Stimulated activated CD8-positive, alpha-beta memory T cell treated with anti-CD3 and anti-CD28 coated beads, Interleukin-2, amount 100 ng/mL, for 48 hours (primary cell): Measurements from ENCODE around the gene CHMP6.
"Not testable (repeated sequence)": the region's sequence is repeated elsewhere in the genome, so short reads cannot be mapped to it uniquely, and the experiment has no call there.

Source experiments
- DNase-seq, 2 donors: peaks; one replicate each; pipeline ENCODE4 v3.0.0-alpha.2; 2020; ENCODE audit warnings: low read depth in 2 of 2

Gene CHMP6

DNA sequence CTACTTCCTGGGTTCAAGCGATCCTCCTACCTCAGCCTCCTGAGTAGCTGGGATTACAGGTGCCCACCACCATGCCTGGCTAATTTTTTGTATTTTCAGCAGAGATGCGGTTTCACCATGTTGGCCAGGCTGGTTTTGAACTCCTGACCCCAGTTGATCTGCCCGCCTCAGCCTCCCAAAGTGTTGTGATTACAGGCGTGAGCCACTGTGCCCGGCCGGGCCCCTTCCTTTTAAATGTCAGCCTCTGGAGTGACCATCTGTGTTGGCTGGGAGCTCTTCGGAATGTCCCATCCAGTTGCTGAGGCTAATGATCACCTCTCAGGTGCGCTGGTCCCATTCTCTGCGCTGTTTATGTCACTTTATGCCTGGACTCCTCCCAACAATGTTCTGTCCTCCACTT is 38.7 kb downstream of the CHMP6 start:
- DNase-seq: not testable (repeated sequence)

DNA sequence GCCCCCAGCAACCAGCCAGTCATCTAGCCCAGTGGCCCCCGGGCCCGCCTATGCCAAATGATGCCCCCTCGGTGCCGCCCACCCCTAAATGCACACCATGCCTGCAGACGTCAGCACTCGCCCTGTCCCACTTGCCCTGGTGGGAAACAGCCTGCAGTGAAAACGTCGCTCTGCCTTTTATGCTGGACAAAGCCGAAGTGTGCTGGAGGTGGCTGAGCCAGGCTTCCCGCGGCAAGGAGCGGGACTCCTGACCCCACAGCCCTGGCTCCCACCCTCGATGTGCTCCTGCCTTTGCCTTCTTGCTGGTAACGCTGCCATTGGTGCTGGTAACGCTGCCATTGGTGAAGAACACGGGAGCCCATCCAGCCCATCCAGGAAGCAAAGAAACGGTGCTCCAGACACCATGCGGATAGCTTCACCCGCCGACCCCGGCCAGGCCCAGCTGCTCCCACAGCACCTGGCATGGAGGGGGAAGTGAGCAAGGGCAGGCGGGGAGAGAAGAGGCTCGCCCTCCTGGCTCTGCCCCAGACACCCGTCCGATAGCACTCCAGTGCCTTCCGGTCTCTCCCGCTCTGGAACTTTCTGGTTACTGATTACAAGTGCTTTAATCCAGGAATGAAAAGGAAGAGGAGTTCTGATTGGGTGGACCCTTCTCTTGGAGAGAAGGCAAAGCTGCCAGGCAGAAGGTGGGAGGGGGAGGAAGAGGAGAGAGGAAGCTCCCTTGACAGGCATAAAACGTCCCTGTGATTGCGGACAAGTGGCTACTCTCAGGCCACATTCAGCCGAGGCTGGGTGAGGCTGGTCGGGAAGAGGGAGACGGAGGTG is 39.3 kb downstream of the CHMP6 start:
- no peak for DNase-seq

DNA sequence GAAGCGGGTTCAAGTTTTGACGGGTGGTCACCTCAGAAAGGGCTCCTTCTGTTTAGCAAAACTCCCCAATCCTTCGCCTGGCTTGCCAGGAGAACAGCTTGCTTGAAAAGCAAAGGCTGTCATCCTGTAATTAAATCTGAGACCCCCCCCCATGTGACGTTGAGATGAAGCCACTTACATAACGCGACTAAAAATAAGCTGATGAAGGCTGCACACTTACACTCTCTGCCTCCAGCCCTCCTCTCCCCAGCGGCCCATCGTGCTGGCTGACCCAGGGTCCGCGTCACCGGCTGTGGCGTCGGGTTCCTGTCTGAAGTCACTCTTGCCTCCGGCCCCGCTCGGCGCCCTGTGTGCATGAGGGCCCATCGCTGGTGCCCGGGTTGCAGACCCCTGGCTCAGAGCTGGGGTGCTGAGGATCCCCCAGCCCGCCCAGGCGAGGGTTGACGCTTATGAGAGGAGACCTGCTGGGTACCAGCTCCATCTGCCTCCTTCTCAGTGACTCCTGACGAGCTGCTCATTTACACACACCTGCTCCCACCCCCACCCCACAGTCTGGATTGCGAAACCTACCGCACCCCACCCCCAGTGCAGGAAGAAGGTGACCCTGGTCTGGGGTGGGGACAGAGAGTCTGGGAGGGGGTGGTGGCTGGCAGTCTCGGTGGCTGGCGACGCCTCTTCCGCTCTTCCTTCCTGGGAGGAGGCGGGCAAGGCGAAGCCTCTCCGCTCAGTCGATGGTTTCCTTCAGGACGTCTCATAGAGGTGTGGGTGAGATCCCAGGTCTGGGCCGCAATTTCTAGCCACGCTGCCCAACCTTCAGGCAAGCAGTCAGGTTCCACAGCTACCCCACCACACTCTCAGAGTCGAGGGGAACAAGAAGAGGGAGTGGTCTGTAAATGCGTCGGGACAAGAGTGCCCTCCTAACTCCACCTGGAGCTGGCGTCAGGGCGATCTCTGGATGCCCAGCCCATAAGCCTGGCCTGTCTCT is 40.2 kb downstream of the CHMP6 start:
- no peak for DNase-seq

DNA sequence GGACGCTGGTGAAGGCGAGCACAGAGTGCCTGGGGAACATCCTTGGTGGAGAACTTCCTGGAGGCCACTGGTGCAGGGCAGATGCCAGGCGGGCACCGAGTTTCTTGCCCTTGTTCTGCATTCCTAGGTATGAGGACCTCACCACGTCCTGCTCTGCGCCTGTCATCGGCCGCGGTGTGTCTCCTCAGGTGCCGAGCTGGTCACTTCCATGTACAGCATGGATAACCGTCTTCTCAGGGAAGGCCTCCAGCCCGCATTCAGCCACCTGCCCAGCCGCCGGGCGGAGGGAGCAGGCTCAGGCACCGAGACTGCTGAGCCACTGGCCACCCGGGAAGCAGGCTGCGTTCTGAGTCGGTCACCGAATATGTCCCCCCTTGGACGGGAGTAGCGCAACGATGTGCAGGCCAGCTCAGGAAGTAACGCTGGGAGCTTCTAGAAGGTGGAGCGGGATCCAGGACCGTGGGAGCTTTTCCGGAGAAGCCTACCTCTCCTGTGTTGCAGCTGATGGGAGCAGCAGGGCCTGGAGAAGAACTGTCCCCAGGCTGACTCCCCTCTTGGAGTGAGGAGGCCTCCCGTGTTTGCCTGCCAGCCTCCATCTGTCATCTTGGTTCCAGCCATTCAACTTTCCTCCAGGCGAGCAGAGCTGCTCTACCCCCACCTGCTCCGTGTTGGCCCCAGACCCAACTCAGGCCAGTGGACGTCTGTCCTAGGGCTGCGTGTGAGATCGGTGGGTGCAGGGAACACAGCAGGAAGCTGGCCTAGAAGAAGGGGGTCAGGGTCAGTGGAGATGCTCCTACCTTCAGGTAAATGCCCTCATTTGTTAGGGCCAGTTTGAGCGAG is 41.2 kb downstream of the CHMP6 start:
- DNase-seq: no peak

DNA sequence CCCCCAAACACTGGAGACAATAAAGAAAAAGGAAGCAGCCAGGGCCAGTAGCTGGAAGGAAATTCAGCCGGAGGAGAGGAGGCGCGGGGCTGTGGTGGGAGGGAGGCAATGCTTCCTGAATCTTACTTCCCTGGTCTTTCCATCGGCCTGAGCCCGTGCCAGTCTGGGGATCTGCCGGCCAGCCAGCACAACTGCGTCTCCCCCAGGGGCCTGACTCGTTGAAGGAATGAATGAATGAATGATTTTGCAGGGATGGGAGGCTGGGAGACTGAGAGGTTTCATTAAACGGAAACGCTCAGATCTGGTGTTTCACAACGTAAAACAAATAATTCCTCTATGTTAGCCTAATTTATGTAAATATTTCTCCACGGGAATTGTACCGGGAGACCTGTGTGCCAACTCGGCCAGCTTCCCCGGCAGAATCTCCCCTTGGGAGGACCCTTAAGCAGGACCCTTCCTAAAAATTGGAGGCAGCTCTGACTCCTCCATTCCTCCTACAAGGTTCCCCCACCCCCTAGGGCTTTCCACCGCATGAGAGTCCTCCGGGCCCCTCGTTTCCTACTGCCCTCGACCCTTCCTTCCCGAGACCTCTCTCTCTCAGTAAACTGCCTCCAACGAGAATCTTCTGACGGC is 42.0 kb downstream of the CHMP6 start:
- DNase-seq: no peak

DNA sequence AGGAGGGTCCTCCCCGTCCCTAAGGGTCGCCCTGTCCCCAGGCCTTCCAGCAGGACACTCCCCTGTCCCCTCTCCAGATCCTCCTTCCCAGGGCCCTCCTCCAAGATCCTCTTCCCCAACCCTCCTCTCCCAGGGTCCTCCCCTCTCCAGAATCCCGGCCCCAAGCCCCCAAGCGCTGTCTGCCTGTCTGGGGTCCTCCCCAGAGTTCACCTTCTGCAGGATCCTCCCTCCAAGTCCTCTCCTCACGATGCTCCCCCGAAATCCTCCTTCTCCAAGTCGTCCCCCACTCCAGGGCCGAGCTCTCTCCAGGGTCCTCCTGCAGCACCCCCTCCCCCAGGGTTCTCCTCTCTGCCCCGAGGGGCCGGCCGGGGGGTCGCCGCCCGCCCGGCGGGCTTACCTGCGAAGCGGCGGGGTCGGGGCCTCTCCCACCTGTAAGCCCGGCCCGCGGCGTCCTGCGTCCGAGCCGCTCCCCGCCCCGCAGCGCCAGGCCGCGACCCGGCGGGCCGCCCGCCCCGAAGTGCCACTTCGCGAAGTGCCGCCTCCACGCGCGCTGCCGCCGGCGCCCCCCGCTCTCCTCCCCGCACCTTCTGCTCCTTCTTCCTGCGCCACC is 42.6 kb downstream of the CHMP6 start:
- no peak for DNase-seq

DNA sequence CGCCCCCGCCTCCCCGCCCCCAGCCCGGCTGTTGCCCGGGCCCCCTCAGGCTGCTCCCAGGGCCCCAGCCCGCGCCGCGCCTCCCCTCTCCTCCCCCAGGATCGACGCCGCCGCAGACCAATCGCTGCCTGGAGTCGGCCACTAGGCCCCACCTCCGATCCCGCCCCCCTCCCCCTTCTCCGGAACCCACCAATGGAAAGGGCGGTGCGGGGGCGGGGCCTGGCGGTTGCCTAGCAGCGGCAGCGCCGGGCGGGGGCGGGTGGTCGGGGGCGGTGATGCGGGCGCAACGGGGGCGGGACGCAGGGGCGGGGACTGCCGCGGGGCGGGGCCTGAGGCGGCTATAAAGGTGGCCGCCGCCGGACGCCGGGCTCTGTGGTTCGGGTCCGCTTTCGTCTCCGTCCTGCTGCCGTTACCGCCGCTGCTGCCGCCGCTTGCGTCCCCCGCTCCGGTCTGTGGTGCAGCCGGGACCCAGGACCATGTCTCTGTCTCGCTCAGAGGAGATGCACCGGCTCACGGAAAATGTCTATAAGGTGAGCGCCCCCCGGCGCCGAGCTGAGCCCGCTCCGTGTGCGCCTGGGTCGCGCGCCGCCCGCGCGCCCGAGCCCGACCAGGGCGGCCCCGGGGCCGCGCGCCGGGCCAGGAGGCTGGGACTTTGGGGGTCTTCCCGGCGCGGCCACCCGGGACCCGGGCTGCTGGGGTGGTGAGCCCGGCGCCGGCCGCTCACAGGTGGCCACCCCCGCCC is 43.3 kb downstream of the CHMP6 start, which contains the start of gene BAIAP2:
BAIAP2 (plus strand) TSS at position 373 of the 742 bp plus-strand sequence; CDS start at position 477, 104 bp downstream.
- peak; percentile 98 to 99 for DNase-seq

DNA sequence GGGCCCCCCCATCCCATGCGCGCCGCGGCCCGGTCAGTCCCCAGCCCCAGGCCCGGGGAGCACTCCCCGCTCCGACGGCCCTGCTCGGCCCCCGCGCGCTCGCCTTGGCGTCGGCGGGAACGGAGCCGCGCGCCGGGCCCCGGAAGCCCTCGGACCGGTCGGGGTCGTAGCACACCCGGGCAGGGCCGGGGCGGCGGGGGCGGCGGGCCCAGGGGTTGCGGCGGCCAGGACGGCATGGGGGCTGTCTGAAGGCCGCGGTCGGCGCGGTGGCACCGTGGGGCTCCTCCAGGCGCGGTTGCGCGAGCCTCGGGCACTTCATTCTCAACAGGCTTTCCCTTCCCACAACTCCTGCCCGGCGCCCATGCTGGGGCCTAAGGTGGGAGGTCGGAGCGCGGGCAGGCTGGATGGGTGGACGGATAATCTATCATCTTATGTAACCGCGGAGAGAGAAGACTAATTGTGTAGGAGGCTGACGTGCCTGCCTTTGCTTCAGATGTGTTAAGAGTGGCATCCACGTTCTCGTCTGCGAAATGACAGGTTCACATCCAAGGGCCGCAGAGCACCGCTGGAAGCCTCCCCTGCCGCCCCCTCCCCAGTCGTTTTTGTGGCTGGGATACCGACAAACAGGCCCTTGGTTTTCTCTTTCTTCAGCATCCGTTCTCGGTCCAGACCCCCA is 44.0 kb downstream of the CHMP6 start:
- DNase-seq: no peak

DNA sequence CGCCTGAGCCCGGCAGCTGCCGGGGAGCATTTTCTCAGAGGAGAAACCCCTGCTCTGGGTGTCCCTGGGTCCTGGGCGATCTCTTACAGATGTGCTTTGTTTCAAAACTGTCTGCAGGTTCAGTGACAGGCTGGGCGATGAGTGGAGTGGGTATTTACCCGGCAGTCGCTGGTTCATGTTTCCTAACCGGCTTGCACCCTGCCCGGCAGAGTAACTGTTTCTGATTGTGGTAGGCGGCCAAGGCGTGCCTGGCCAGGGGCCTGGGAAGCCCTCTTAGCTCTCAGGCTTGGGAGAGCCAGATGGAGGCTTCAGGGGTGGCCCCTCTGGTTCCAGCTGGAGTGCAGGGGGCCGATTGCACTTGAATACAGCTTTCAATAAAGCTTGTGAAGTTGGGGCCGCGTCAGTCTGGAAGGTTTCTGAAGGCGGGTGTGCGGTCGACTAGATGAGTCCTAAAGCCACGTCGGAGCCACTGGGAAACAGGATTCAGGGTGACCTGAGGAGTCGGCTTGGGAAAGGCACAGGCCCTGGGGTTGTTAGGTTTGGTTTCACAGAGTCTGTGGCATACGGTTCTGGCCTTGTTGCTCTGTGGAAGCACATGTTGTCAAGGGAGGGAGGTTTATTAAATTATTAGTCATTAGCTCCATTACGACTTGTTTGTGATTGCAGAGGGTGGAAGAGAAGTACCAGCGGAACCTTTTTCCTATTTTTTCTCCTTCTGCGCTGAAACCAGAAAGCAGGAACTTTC is 44.7 kb downstream of the CHMP6 start:
- DNase-seq: no peak

DNA sequence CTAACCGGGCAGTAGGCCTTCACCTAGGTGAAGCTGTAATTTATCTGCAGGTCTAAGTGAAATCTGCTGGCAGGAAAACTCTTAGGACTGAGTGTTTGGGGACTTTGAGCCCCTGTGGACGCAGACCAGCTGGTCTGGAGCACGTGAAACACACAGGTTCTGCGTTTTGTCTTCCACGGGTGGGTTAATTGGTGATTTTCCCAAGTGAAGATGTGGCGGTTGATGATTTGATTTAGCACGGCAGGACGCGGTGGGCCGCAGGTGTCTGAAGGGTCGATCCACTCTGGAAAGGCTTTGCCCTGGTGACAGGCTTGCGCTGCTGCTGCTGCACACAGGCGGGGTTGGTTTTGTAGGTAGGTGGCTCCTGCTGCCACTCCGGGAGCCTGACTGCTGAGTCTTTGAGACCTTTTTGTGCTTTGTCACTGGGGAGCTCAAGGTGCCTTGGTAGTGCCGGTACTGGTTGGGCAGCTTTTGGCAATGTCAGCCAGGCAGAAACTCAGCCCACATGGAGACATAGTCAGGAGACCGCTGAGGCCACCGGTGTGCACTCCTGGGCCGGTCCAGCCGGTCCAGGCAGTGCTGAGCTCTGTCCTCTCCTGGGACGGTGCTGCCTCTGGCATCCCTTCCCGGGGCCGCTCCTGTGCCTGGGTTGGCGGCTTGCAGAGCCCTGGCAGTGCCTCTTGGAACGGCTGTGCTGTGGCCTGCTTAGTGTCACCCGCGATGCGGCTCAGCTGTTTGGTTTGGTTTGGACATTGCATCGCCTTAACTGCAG is 45.6 kb downstream of the CHMP6 start:
- DNase-seq: no peak

DNA sequence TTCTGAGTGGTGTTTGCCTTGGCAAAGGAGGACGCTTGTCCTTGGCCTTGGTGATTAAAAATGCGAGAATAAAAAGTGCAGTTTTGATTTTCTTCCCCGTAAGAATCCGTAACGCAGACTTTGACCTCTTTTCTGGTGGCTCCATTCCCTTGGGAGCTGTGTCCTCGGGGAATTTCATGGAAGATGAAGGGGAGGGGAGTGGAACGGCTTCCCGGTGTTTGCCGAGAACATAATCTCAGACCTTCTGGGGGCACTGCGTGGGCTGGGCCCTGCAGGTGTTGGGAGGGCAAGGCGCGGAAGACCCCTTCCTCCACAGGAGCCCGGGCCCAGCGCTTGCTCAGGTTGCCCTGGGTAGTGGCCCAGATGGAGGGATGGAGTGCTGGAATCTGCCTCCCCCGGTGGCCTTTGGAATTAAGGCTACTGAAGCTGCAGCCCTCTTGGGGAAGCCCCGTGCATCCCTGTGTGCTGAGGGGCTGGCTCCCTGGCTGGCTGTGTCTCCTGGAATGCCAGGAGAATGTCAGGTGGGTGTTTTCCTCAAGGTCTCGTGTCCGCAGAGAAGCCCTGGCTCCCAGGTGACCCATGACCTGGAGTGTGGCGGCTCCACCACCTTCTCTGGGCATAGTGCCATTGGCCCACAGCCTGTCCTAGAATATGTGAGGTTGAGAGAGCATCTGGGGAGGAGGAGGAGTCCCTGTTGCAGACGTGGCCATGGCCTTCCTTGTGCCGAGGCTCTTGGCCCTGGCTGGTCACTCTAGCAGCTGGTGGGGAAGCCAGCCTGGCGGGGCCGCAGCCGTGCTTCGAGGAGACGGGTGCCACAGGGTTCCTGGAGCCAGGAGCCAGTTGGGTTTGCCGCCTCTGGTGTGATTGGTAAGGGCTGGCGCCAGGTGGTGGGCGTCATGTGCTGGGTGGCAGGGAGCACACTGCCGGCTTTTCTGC is 46.4 kb downstream of the CHMP6 start:
- no peak for DNase-seq

DNA sequence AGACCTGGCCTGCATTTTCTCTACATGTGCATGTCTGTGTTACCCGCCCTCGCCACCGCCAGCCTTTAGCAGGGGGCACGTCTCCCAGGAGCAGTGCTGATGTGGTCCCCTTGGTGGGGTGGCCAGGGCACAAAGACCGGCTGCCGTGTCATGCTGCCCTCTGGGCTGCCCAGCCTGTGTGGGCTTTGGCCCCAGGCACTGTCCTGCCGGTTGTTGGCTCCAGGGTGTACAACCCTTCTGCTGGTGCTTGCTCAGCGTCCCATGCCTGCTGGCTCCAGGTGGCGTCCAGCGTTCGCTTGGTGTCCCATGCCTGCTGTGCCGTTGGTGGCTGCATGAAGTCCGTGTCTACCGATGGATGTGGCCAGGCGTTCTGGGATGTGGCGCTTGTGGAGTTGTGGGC is 47.5 kb downstream of the CHMP6 start:
- no peak for DNase-seq

DNA sequence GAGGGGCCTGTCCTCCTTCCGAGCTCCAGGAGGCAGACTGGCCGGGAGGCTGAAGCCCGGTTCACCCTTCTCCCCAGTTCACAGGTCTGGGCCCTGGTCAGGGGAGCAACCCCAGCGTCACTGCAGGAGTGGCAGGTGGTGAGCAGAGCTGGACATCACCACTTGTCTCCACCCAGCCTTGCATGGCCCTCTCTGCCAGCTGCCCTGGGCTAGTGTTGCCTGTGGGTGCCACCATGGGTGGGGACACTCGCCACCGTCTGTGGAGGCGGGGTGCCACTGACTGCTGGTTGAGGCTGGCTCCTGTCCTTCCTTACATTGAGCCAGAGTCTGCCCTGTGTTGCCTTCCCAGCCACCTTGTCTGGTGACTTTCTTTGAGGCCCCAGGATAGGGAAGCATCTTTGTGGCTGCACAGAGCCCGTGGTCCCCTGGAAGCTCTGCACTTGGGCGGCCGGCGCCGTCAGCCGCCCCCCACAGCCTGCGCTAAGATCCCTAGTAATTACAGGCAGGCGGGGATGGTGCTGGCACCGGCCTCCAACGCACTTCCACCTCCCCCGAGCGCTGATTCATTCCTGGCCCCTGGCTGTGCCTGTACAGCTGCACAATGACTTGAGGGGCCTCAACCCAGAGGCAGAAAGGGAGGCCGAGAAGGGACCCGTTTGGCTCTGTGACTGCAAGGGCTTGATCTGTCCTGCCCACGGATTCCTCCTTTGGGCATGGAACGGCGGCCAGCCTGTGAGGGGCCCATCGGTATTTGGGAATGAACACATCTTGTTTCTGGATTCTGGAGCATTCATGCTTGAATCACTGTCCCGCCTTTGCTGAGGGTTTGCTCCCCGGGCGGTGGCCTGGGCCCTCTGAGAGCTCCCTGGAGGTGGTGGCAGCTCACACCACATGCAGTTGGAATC is 48.5 kb downstream of the CHMP6 start:
- DNase-seq: no peak

DNA sequence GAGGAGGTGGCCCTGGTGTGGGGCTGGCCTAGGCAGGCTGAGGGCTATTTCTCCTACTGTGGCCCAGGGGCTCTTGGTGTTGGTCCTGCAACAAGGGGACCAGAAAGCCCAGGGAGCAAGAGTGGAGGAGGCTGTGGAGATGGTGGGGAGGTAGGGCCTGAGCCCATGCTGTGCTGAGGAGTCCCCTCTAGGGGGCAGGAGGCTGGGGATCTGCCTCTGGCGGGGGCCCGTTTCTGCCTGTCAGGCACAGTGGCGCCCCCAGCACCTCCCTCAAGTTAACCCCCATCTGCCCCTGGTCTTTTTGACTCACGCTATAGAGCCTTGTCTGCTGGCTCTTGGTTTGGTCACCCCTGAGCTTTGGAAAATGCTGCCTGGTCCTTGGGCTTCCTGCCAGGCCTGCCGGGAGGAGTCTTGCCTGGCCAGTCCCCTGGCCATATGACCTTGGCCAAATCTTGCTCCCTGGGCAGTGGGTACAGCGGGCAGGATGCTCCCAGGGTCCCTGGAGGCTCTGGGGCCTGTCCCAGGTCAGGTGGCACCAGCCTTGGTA is 49.2 kb downstream of the CHMP6 start:
- no peak for DNase-seq

DNA sequence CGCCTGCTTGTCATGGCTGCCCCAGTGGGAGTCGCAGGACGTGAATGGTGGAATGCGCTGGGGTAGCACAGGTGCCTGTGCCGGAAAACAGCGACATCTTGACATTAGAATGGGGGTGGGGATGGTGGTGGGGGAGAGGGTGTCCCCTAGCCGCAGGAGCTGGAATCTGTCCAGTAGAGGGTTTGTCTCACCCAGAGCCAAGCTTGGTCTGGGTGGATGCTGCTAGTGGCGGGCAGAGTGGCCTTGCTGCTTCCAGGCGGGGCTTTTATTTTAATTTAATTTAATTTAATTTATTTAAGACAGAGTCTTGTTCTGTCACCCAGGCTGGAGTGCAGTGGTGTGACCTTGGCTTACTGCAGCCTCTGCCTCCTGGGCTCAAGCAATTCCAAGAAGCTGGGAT is 51.0 kb downstream of the CHMP6 start:
- DNase-seq: no peak
